Right lobe of liver (tissue), 6 donors: ENCODE measurements around the gene HSF4. TPM values are rescaled to one million over a fixed set of nuclear protein-coding genes. Genes with fewer than 3 reads are reported as not detected.

Source experiments
- ATAC-seq, 4 donors: fragments of 200-7000 bp; cut with Tn5 transposase; one replicate each; pipeline ENCODE4 v1.9.1; 2020; ENCODE audit warnings: mild to moderate bottlenecking in 4 of 4, moderate library complexity in 4 of 4
- DNase-seq, 3 donors: peaks; one replicate each; pipeline ENCODE4 v3.0.0-alpha.2; 2020
- H3K27ac ChIP-seq, 3 donors: fragments of 200-600 bp; one replicate each; pipeline ENCODE4 v1.8.0; 2022
- H3K27me3 ChIP-seq, 2 donors: fragments of 200-600 bp; one replicate each; pipeline ENCODE4 v1.8.0; 2022
- H3K36me3 ChIP-seq, 4 donors: fragments of 200-600 bp; sonication (generic) in 1 of 4; one replicate each; pipeline versions ENCODE4 v1.5.1 to v1.8.0; 2017 to 2022; ENCODE audit warnings: control low read depth in 1 of 4
- H3K4me1 ChIP-seq, 4 donors: fragments of 200-600 bp; sonication (generic) in 1 of 4; one replicate each; pipeline versions ENCODE4 v1.5.1 to v1.8.0; 2017 to 2022; ENCODE audit warnings: control low read depth in 1 of 4
- H3K4me3 ChIP-seq, 3 donors: fragments of 200-600 bp; one replicate each; pipeline ENCODE4 v1.8.0; 2022
- H3K9me3 ChIP-seq, 4 donors: fragments of 200-600 bp; sonication (generic) in 1 of 4; one replicate each; pipeline versions ENCODE4 v1.5.1 to v1.8.0; 2017 to 2022; ENCODE audit warnings: control low read depth in 1 of 4
- POLR2A ChIP-seq: fragments of 450-650 bp; IDR thresholded peaks from one replicate; pipeline ENCODE4 v1.6.1; 2017; ENCODE audit warnings: antibody characterized with exemption, mild to moderate bottlenecking
- WGBS: methylation state at CpG from one replicate; pipeline ENCODE4 v1.1.6; 2018; ENCODE audit warnings: low coverage, low lambda C conversion rate; ENCODE audit not compliant: insufficient coverage; ENCODE audit errors: missing lambda C conversion rate; 5-methylcytosine and 5-hydroxymethylcytosine counted together
- intact Hi-C, 2 donors: fragments of 100-400 bp; cut with DNase I; formaldehyde crosslinking; loops; one replicate each; pipeline versions ENCODE4 v1.11.2 to v1.14.1; 2022
- total RNA-seq, 6 experiments: library from RNA; depleted of rRNA in 2 of 6; stranded (reverse); fragments of >200 nt in 2 of 6; fragmentation: NEBNext Ultra II Directional in 3 of 6; extraction: Animal tissue kit (Norgen Biotek cat#: 25700) in 3 of 6; gene quantifications; one replicate each; pipeline versions ENCODE4 v1.1.0 to v1.2.4, GENCODE V29; 2016 to 2023
- TF ChIP-seq, protein P1 (sequence below), 4 donors: fragments of 200-600 bp in 3 of 4; fragments of 450-650 bp in 1 of 4; IDR thresholded peaks; one replicate each; pipeline versions ENCODE4 v1.5.1 to v1.8.0; 2016 to 2022; ENCODE audit warnings: antibody characterized with exemption in 4 of 4, mild to moderate bottlenecking in 2 of 4
- donor health status: DM: no; HTN: yes; CAD: no.
- donor health status: DM: no; HTN: no; CAD: no.
- donor health status: DM: no; HTN: no; CAD: no.
- donor health status: DM: no; HTN: yes; CAD: no.
- donor health status: DM: no; HTN: yes; CAD: no.

The HSF4 gene
- total RNA-seq, 6 experiments from 2014 or later, result 10.4 to 44.1 (median 30.1) TPM

DNA sequence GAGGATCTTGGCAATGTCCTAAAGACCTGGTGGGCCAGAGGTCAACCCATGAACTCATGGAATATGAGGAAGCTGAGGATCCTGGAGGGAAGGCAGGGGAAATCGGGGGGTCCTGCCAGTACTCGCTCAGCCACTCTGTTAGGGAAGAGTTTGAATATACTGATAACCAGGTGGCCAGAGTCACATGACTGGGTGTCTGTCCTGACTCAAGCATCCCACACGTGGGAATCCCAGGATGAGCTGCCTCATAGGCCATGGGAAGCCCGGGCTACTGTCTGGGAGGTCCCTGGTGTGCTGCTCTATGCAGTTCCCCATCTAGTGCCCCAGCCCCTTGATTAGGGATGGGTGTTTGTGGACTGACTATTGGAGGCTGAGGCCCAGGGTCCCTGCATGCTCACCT is 23.8 kb downstream of the HSF4 start:
- H3K4me3 ChIP-seq, result no peak overlapping the region
- H3K27me3 ChIP-seq, result no peaks in the 10 kb centered on the region
- intact Hi-C loops, result no loop called here
- H3K27ac ChIP-seq, result no peak overlapping the region
- WGBS, result no CpG with 5 or more reads among the region's 4 CpGs
- DNase-seq (no peak), ATAC-seq (no peak)
- TF ChIP-seq, protein P1, sequence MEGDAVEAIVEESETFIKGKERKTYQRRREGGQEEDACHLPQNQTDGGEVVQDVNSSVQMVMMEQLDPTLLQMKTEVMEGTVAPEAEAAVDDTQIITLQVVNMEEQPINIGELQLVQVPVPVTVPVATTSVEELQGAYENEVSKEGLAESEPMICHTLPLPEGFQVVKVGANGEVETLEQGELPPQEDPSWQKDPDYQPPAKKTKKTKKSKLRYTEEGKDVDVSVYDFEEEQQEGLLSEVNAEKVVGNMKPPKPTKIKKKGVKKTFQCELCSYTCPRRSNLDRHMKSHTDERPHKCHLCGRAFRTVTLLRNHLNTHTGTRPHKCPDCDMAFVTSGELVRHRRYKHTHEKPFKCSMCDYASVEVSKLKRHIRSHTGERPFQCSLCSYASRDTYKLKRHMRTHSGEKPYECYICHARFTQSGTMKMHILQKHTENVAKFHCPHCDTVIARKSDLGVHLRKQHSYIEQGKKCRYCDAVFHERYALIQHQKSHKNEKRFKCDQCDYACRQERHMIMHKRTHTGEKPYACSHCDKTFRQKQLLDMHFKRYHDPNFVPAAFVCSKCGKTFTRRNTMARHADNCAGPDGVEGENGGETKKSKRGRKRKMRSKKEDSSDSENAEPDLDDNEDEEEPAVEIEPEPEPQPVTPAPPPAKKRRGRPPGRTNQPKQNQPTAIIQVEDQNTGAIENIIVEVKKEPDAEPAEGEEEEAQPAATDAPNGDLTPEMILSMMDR (IDR thresholded peaks at IDR 0.05), result no peak
- TF ChIP-seq POLR2A, result no peak
- no peaks in the 10 kb centered on the region for H3K9me3 ChIP-seq
- H3K4me1 ChIP-seq, result peaks cover 0 to 32% (median 14%) of the 10 kb centered on the region in 4 donors
- no peaks in the 10 kb centered on the region for H3K36me3 ChIP-seq

DNA sequence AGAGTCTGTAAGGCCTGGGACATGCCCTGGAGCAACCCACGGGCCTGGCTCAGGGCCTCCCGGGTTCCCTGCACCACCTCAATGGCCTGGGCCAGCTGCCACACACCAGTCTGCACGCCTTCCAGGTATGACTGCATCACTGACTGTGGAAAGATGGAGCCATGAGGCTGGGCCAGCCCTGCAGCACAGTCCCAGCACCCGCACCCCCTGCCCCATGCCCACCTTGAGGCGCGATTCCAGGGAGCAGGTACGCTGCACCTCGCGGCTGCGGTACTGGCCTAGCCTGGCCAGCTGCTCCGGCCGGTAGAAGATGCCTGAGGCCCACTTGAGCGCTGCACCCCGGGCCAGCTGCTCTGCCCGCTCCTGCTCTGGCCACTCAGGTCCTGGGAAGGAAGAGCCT is 24.3 kb downstream of the HSF4 start:
- no peak for ATAC-seq
- no peak for DNase-seq
- Histone ChIP-seq H3K4me1 (peaks cover 0 to 37% (median 16%) of the 10 kb centered on the region in 4 donors), H3K9me3 (no peaks in the 10 kb centered on the region), H3K27ac (no peak overlapping the region), H3K36me3 (no peaks in the 10 kb centered on the region), H3K4me3 (no peak overlapping the region), H3K27me3 (no peaks in the 10 kb centered on the region)
- TF ChIP-seq, protein P1 (IDR thresholded peaks at IDR 0.05), result no peak
- no peak for TF ChIP-seq POLR2A
- intact Hi-C loops, result no loop called here
- WGBS, result no CpG with 5 or more reads among the region's 15 CpGs

DNA sequence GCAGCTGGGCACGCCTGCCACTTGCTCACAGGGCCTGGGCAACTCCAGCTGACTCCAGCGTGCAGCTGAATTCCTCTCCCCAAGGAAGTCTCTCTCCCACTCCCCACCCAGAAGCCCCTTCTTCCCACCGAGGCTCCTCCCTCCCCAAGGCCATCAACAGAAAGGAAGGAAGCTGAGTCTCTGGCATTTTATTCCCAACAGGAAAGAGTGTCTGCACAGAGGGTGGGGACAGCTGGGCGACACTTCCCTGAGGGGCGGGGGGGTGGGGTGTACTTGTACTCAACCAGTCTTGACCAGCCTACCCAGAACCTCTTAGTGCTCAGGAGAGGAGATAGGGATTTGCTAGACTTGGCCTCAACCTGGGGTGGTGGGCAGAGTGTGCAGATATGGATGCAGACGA is 25.5 kb downstream of the HSF4 start, which contains the start of gene EXOC3L1:
TSS of gene EXOC3L1 (minus strand) at position 96 of the 400 bp plus-strand sequence. CDS start 460 bp downstream, outside the sequence.
- TF ChIP-seq, protein P1 (IDR thresholded peaks at IDR 0.05), result no peak
- no peak for TF ChIP-seq POLR2A
- no peak within 1 kb of the TSS for H3K27ac ChIP-seq
- 58% methylated on average over 6 of the region's 6 CpGs for WGBS

DNA sequence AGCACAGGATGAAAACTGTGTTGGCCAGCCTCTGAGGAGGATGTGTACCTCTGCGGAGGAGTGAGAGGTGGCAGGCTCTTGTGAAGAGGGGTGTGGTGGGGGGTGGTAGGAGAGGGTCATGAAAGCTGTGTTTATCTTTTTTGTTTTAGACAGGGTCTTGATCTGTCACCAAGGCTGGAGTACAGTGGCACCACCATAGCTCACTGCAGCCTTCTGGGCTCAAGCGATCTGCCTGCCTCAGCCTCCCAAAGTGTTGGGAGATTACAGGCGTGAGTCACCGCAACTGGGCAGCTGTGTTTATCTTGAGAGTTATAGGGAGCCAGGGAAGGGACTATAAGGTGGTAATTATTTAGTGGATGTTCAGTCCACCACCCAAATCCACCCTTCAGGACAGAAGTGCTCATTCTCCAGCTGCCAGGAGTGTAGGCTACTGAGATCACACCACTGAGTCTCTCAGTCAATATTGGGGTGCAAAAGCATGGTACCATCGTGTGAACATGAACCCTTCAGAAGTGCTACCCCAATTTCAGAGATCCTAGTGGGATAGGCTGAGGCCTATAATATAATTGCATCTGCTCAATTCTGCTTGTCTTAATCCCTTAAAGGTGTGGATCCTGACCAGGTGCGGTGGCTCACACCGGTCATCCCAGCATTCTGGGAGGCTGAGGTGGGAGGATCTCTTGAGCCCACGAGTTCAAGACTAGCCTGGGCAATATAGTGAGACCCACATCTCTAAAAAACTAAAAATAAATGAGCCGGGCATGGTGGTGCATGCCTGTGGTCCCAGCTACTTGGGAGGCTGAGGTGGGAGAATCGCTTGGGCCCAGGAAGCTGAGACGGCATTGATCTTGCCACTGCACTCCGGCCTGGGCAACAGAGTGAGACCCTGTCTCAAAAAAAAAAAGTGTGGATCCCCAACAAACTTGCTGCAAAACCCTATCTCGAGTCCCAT is 26.2 kb downstream of the HSF4 start:
- H3K4me1 ChIP-seq, result peaks cover 0 to 25% (median 7%) of the 10 kb centered on the region in 4 donors

More for the DNA sequence above, 25.5 kb downstream of the HSF4 start, which contains the start of gene EXOC3L1:
- Histone ChIP-seq H3K4me3 (peak within 1 kb of the TSS in 2 of 3 donors; percentile 2 to 21), H3K36me3 (peaks cover 0 to 10% (median 6%) of the 10 kb centered on the region in 4 donors), H3K9me3 (no peaks in the 10 kb centered on the region), H3K4me1 (peaks cover 0 to 32% (median 10%) of the 10 kb centered on the region in 4 donors), H3K27me3 (no peaks in the 10 kb centered on the region)
- ATAC-seq (no peak), DNase-seq (no peak)
- intact Hi-C loops, result no loop called here

More for the DNA sequence above, 26.2 kb downstream of the HSF4 start:
- peaks cover 0 to 17% (median 11%) of the 10 kb centered on the region in 4 donors for H3K36me3 ChIP-seq
- no peak overlapping the region for H3K4me3 ChIP-seq
- intact Hi-C loops, result no loop called here
- ATAC-seq (no peak), DNase-seq (no peak)
- 70% methylated on average over 8 of the region's 13 CpGs for WGBS
- no peak for TF ChIP-seq POLR2A
- TF ChIP-seq, protein P1 (IDR thresholded peaks at IDR 0.05), result no peak
- no peaks in the 10 kb centered on the region for H3K9me3 ChIP-seq
- H3K27me3 ChIP-seq, result no peaks in the 10 kb centered on the region
- H3K27ac ChIP-seq, result no peak overlapping the region
